HUES48 (cell line): Measurements from ENCODE around the gene PKD1L1.

Experiments used
- H3K27ac ChIP-seq: one replicate; pipeline ENCODE4 v1.7.0; 2013; ENCODE audit warnings: low read depth, low read length, inconsistent platforms
- H3K27me3 ChIP-seq: 2 replicates; pipeline ENCODE4 v1.6.1; 2013; ENCODE audit warnings: mild to moderate bottlenecking, low read length; ENCODE audit not compliant: control insufficient read depth, insufficient read depth
- H3K36me3 ChIP-seq: 2 replicates; pipeline ENCODE4 v1.6.1; 2013; ENCODE audit warnings: low read length; ENCODE audit not compliant: control insufficient read depth, insufficient read depth
- H3K4me1 ChIP-seq: 2 replicates; pipeline ENCODE4 v1.6.1; 2013; ENCODE audit warnings: mild to moderate bottlenecking, low read length; ENCODE audit not compliant: control insufficient read depth, insufficient read depth
- H3K4me3 ChIP-seq: 2 replicates; pipeline ENCODE4 v1.5.1; 2013; ENCODE audit warnings: mild to moderate bottlenecking, low read depth, low read length
- H3K9ac ChIP-seq: 2 replicates; pipeline ENCODE4 v1.6.1; 2013; ENCODE audit warnings: mild to moderate bottlenecking, low read depth, low read length, moderate library complexity
- H3K9me3 ChIP-seq: 2 replicates; pipeline ENCODE4 v1.6.1; 2013; ENCODE audit warnings: low read length; ENCODE audit not compliant: control insufficient read depth, insufficient read depth

The PKD1L1 gene

GRCh38 chr7:47813620-47814260 is 134.5 kb downstream of the PKD1L1 start:
- H3K9me3 ChIP-seq = no peaks in the 10 kb centered on the region
- no peaks in the 10 kb centered on the region for H3K36me3 ChIP-seq
- no peaks in the 10 kb centered on the region for H3K27me3 ChIP-seq
- no peak overlapping the region for H3K4me3 ChIP-seq
- no peak overlapping the region for H3K9ac ChIP-seq
- peaks cover 3% of the 10 kb centered on the region; the same call in 1 of the 2 replicates for H3K4me1 ChIP-seq
- H3K27ac ChIP-seq = no peak overlapping the region

- Histone ChIP-seq H3K4me1 (peaks cover 3% of the 10 kb centered on the region; the same call in 1 of the 2 replicates), H3K9ac (no peak overlapping the region), H3K36me3 (no peaks in the 10 kb centered on the region), H3K9me3 (no peaks in the 10 kb centered on the region), H3K27me3 (no peaks in the 10 kb centered on the region), H3K27ac (no peak overlapping the region), H3K4me3 (no peak overlapping the region)
Observed at GRCh38 chr7:47812429-47813136, 135.7 kb downstream of the PKD1L1 start.

- H3K4me3 ChIP-seq = no peak overlapping the region
- no peaks in the 10 kb centered on the region for H3K27me3 ChIP-seq
- H3K36me3 ChIP-seq = no peaks in the 10 kb centered on the region
- H3K27ac ChIP-seq = no peak overlapping the region
- no peak overlapping the region for H3K9ac ChIP-seq
- no peaks in the 10 kb centered on the region for H3K9me3 ChIP-seq
- peaks cover 3% of the 10 kb centered on the region; the same call in 1 of the 2 replicates for H3K4me1 ChIP-seq
Observed at GRCh38 chr7:47811632-47812380, 136.5 kb downstream of the PKD1L1 start.

- no peak overlapping the region for H3K4me3 ChIP-seq
- H3K36me3 ChIP-seq = no peaks in the 10 kb centered on the region
- no peak overlapping the region for H3K27ac ChIP-seq
- no peaks in the 10 kb centered on the region for H3K27me3 ChIP-seq
- no peaks in the 10 kb centered on the region for H3K9me3 ChIP-seq
- H3K9ac ChIP-seq = no peak overlapping the region
- no peaks in the 10 kb centered on the region for H3K4me1 ChIP-seq
Observed at GRCh38 chr7:47809387-47809786, 138.9 kb downstream of the PKD1L1 start.

GRCh38 chr7:47808321-47808720 is 139.9 kb downstream of the PKD1L1 start:
- no peak overlapping the region for H3K4me3 ChIP-seq
- no peaks in the 10 kb centered on the region for H3K27me3 ChIP-seq
- no peaks in the 10 kb centered on the region for H3K36me3 ChIP-seq
- no peaks in the 10 kb centered on the region for H3K4me1 ChIP-seq
- no peaks in the 10 kb centered on the region for H3K9me3 ChIP-seq
- no peak overlapping the region for H3K9ac ChIP-seq
- H3K27ac ChIP-seq = no peak overlapping the region

GRCh38 chr7:47807756-47808155 is 140.5 kb downstream of the PKD1L1 start:
- Histone ChIP-seq H3K4me3 (no peak overlapping the region), H3K9me3 (no peaks in the 10 kb centered on the region), H3K9ac (no peak overlapping the region), H3K4me1 (no peaks in the 10 kb centered on the region), H3K27me3 (no peaks in the 10 kb centered on the region), H3K27ac (no peak overlapping the region), H3K36me3 (no peaks in the 10 kb centered on the region)

- no peaks in the 10 kb centered on the region for H3K27me3 ChIP-seq
- H3K4me1 ChIP-seq = no peaks in the 10 kb centered on the region
- H3K27ac ChIP-seq = no peak overlapping the region
- H3K9me3 ChIP-seq = no peaks in the 10 kb centered on the region
- H3K4me3 ChIP-seq = no peak overlapping the region
- H3K9ac ChIP-seq = no peak overlapping the region
- no peaks in the 10 kb centered on the region for H3K36me3 ChIP-seq
Observed at GRCh38 chr7:47807126-47807525, 141.1 kb downstream of the PKD1L1 start.

- H3K27me3 ChIP-seq = no peaks in the 10 kb centered on the region
- H3K27ac ChIP-seq = no peak overlapping the region
- H3K9me3 ChIP-seq = no peaks in the 10 kb centered on the region
- H3K9ac ChIP-seq = no peak overlapping the region
- no peak overlapping the region for H3K4me3 ChIP-seq
- H3K4me1 ChIP-seq = no peaks in the 10 kb centered on the region
- H3K36me3 ChIP-seq = no peaks in the 10 kb centered on the region
Observed at GRCh38 chr7:47806701-47807103, 141.6 kb downstream of the PKD1L1 start.

GRCh38 chr7:47804767-47805545 is 143.3 kb downstream of the PKD1L1 start:
- Histone ChIP-seq H3K27me3 (no peaks in the 10 kb centered on the region), H3K4me3 (no peak overlapping the region), H3K27ac (no peak overlapping the region), H3K36me3 (no peaks in the 10 kb centered on the region), H3K4me1 (no peaks in the 10 kb centered on the region), H3K9ac (no peak overlapping the region), H3K9me3 (no peaks in the 10 kb centered on the region)

- Histone ChIP-seq H3K4me1 (no peaks in the 10 kb centered on the region), H3K36me3 (no peaks in the 10 kb centered on the region), H3K9me3 (no peaks in the 10 kb centered on the region), H3K27me3 (no peaks in the 10 kb centered on the region), H3K27ac (no peak overlapping the region), H3K4me3 (no peak overlapping the region), H3K9ac (no peak overlapping the region)
Observed at GRCh38 chr7:47803846-47804245, 144.4 kb downstream of the PKD1L1 start.
